Inferior parietal cortex (tissue), 1 donor: ENCODE measurements around the gene PDK3.

Experiments
- DNase-seq: peaks from one replicate; pipeline ENCODE4 v3.0.0-alpha.2; 2016; ENCODE audit errors: extremely low spot score

The PDK3 gene

DNA sequence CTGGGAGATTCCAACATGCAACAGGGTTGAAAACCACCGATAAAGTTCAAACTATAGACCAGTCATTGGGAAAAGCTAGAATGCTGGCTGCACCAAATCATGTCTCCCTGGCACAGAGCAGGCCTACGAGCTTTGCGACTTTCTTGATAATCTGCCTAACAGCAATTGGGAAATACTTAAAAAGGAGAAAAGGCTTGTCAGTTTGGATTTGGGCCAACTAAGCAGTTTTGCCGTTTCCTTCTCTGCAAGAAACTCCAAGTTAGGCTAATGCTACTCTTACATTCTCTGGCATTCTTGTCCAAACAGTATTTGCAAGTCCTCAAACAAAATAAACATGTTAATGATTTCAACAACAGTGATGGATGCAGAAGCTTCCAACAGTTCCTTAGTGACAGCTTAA, 87.9 kb downstream of the PDK3 start:
- no peak for DNase-seq

DNA sequence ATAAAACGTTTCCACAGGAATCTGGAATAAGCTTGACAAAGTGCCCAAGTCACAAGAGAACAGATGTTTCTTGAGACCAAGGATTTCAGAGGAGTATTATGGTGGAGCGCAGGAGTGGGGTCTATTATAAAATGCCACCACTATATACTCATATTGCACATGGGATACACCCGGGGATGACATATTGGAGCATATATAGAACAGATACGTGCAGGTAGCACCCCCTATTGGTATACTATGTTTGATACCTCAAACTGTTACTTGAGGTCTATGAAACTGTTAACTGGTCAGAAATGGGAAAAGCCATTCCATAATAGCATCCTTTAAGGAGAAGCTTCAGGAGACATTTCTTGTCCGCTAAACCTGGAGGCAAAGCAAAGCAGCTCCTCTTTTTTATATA, 96.0 kb downstream of the PDK3 start:
- DNase-seq, result no peak

DNA sequence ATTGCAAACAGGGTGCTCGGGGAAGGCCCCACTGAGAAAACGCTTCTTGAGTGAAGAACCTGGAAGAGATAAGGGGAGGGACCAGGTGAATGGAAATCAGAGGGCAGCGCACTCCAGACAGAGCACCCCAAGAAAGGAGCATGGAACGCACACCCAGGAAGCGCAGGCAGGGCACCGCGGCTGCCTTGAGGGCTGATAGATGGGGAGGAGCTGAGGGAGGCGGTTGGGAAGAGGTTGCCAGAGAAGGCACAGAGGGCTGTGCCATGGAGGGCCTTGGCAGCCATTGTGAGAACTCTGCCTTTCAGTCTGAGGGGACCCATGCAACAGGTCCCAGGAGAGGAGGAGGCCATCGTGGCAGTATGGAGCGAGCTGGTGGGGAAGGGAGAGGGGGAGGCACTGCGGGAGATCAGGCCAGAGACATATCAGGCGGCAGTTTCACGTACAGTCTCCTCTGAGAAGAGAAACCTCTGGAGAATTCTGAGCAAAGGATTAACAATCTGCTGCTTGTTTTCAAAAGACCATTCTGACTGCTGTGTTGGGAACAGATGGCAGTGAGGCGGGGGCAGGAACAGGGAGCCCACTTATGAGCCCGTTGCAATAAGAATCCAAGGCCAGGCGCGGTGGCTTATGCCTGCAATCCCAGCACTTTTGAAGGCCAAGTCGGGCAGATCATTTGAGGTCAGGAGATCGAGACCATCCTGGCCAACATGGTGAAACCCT, 98.4 kb downstream of the PDK3 start:
- DNase-seq, result no peak

DNA sequence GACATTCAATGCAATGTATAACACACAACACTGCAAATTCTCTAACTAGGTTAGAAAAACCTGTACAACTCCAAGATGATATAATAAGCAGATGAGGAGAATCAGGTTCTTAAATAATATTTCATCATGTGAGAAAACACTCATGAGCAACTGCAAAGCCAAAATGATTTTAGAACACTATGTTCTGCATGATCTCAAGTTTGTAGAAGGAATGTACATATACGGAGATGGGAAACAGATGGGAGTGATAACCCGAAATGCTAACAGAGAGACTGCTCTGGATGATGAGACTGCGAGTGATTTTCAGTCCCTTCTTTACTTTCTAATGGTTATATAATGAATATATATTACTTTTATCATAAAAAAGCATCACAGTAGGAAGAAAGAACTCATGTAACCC, 101.2 kb downstream of the PDK3 start:
- no peak for DNase-seq

DNA sequence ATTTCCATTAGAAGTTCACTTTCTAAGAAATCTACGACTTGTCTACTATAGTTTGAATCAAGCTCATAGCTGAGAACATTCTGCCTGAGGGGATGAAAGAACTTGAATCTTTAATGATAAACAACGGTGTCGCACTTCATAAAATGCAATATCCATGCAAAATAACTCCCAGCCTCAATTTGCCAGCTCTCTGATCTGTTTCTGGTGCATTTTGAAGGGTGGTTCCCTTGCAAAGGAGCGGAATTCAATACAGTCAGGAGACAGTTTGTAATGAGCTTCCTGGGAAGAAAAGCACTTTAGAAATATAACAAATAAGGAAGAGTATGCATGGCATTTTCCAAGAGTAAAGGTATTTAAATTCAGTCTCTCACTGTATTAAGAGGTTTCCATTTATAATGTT, 102.1 kb downstream of the PDK3 start:
- DNase-seq, result no peak

DNA sequence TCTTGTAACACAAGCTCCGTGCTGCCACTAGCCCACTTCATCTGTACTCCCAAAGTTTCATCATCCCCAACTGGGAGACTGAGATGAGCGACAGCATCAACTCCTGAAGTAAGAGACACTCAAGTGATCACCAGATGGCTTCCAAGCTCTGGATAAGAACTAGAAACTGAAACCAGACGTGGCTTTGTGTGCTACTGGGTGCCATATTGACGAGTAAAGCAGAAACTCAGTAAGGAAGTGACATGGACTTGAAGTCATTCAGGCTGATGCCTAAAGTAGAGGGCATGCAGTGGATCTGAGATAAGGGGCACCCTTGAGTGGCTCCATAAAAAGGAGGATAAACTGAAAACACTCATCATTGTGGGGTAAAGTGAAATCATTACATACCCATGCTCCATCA, 109.7 kb downstream of the PDK3 start:
- no peak for DNase-seq

DNA sequence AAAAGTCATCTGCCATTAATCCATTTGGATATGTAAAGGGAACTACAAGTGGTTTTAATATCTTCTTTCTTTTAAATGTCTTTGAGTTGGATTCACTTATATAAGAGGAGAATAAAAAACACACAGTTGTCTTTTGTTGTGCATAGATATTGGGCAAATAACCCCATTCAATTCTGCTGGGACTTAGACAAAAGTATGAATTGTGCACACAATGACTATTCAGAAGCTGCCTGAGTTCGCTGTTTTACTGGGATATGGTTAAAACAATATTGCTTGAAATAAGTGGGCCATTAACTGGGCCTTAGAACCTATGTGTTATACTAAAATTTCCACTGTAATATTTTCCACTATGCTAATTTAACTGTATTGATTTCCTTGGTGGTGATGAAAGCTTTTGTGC, 110.4 kb downstream of the PDK3 start:
- DNase-seq, result no peak

DNA sequence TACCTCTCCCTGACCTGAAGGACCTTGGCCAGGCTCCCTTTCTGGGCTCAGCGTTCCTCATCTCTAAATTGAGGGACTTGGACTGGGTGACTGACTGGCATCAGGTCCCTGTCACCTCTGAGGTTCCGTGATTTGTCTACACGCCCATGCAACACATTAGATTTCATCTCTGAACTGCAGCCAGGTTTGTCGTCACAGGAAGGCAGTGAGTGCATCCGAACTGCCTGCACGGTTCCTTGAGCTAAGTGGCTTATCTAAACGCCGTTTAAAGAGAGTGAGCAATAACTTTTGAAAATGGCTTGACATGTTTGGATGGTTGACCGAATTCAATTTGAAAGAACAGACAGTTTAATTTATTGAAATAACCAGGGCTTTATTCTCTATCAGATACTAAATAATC, 112.0 kb downstream of the PDK3 start:
- DNase-seq, result no peak
